ENCODE data around the gene JAML.
A peak's percentile ranks its signal among the peaks of the same experiment; 100 is the strongest.

The JAML gene

DNA sequence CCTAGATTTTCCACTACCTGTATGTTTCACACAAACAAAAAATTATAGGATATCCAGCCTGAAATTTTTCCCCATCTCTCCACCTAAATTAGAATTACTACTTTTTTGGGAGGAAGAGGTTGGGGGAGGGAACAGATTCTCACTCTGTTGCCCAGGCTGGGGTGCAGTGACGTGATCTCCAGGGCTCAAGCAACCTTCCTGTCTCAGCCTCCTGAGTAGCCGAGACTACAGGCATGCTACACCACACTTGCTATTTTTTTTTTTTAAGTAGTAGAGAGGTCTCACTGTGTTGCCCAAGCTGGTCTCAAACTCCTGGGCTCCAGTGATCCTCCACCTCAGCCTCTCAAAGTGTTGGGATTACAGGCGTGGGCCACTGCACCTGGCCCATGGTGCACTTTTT, 9.5 kb downstream of the JAML start:
- DNase-seq: no peak

DNA sequence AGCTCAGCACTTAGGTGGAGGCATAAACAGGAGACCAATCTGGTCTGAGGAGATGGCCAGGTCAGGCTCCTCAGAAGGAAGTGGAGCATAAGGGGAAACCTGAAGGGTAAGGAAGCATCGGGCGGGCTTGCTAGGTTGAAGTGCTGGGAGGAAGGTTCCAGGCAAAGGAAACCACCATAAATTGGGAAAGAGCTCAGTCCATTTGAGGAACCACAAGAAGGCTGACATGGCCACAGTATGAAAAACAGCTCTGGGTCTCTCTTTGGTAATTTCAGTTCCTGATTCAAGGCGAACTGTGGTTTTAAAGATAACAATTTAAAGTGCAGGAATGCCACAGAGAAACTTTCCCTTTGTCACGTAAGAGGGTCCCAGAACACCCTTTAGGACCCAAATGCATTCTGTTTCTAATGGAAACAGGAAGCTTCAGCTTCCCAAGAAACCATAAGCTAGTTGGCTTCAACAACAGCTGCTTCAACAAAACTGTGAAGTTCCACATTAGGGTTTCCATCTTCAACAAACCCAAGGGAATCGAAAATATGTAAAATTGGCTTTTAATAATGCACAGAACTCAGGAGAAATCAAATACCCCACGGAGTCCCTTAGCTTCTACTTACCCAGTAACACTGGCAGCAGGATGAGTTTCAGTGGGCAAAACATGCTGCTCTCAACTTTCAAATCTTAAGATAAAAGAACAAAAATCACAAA, 10.4 kb downstream of the JAML start:
- no peak for DNase-seq

DNA sequence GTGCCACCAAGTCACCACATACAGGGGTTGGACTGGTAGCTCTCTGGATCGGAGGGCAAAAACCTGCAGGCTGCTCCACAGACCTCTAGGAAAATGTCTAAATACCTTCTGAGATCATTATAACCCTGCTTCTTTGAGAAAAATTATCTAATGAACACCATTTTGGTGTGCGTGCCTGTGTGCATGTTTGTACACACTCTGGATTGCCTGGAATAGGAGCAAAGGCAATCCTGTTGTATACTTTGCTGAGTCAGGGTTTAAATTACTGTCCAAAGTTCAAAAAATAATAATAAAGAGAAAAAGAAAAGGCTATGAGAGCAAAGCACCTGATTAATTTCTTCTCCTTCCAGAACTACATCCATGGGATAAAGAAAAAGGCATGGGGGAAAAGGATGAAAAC, 11.0 kb downstream of the JAML start:
- DNase-seq: no peak

DNA sequence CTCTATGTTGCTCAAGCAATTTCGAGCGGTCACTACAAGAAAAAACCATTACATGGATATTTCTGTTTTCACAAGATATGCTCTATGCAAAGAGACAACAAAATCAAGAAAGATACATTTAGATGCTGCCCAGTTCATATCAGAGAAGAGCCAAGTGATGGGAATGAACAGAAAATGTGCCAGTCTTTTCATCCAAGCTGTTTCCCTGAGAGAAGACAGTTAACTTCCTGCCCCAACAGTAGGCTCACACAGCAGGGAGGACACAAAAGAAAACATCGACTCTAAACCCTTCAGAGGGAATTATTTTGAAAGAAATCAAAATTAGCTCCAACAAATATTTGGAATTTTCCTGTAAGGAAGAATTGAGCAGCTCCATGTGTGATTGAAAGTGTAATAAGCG, 11.6 kb downstream of the JAML start:
- no peak for DNase-seq

DNA sequence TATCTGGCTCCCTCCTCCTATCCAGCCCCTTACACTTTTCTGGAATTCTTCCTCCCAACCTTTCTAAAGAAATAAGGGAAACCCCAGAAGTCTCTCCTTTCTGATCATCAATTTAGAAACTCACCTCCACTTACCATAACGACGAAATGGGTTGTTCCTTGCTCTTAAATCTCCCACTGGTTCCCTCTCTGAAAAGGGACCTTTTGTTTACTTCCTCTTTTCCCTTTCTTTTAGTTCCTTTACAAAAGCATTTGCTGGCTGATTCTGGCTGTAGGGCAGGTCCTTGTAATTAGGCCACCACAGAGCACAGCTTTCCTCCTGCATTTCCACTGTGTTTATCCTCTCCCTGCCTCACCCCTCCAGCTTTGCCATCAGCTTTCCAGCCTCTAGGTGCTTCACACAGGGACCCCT, 12.0 kb downstream of the JAML start:
- DNase-seq: no peak

DNA sequence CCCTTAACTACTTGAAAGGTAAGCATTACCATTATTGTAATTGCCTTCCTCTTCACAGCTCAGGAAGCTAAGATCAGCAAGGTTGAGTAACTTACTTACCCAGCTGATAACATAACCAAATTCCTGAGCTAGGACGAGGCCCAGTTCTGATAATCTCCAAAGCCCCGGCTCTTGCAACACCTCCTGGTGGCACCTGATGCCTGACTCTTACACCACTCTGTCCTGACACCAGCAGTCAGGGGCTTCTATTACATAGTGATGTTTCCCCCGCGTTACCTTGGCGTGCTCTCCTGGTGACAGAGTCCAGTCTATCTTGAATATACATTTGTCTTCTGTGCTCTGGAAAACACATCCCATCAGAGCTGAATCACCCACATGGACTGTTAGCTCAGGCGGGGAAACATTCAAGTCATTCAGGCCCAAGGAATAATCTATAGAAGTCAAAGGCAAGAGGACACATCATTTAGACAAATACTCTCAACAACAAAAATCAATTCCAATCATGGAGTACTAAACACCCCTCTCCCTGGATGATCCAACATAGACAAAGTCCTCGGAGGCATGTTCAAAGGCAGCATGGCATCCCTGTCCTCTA, 12.6 kb downstream of the JAML start:
- DNase-seq: no peak

DNA sequence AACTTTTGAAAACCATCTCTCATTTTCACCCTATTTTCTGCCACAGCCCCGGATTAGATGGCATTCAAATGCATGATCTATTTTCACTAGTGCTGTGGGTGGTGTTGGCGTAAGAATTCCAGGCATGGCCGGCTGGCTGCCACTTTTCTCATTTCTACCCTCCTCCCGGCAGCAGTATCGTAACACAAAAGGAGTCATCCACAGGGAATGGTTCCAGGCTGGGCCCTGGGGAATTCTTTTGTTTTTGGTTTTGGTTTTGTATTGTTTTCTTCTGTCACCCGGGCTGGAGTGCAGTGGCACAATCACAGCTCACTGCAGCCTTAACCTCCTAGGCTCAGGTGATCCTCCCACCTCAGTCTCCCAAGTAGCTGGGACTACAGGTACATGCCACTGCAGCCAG, 13.8 kb downstream of the JAML start:
- peak; percentile 49 for DNase-seq

DNA sequence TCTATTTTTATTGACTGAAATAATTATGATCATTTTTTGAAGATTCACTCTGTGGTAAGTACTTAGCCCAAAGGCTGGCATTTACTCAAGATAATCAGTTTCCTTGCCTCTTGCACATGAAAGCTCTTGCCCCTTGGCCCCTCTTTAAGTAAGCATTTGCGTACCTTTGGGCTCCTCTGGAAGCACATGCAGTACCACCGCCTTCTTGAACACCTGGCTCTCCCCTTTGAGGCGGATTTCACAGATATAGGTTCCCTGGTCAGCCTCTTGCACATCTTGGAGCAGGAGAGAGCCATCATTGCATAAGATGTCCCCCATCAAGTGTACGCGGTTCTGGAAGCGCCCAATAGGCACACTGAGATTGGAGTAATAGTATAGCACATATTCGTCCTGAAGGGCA, 14.5 kb downstream of the JAML start:
- no peak for DNase-seq

DNA sequence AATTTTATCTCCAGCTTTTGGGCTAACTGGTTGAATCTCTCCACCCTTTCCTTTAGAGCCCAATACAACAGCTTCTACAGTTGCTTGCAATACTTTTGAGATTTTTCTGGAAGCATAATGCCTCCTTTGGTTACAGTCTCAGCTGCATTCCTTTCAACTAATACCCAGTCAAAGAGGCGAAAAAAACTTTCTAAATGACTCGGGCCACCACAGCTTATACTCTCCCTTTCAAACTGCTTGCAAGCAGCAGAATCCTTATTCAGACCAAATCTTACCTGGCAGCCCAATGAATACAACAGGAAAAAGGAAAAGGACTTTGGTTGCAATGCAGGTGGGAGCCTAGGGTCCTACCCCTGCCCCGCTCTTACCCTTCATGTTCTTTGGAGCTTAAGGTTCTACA, 15.8 kb downstream of the JAML start:
- no peak for DNase-seq

DNA sequence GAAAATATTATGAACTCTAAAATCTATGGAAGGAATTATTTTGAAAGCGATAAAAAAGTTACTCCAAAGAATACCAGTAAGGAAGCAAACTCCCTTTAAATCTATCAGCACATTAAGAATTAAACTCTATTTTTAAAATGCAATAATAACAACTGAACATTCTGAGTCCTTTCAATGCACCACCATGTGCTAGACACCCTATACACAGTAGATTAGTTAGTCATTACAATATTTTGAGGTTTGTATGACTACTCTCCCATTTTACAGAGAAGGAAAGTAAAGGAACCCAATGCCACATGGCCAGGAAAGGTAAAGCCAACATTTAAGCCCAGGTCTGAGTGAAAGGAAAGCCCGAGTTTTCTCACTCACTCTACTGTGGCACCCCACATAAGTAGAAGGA, 17.7 kb downstream of the JAML start:
- no peak for DNase-seq

DNA sequence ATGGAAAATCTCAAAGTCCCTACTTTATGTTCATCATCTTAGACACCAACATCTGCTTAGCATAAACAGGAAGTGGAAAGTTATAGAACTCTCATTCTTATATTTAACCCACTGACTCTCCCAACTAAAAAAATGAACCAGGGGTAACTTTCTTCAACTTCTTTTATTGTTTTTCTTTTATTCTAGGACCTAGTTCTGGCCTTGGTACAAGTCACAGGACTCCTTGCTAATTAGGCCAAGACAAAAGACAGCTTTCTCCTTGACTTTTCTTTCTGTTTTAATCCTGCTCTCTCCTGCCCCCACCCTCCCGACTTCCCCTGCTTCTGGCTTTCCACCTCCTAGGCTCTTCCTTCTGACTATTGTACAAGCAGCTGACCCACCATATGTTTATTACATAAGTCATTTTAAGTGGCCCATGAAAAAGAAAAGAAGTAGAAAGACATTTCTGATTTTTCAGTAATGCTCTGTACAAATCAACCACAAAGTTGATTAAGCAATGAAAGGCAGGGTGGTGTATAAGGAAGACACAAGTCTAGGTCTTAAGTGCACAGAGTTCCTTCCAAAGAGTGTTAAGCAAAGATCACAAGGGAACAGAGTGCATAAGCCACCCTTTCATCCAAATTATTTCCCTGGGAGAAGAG, 18.3 kb downstream of the JAML start:
- DNase-seq: no peak

DNA sequence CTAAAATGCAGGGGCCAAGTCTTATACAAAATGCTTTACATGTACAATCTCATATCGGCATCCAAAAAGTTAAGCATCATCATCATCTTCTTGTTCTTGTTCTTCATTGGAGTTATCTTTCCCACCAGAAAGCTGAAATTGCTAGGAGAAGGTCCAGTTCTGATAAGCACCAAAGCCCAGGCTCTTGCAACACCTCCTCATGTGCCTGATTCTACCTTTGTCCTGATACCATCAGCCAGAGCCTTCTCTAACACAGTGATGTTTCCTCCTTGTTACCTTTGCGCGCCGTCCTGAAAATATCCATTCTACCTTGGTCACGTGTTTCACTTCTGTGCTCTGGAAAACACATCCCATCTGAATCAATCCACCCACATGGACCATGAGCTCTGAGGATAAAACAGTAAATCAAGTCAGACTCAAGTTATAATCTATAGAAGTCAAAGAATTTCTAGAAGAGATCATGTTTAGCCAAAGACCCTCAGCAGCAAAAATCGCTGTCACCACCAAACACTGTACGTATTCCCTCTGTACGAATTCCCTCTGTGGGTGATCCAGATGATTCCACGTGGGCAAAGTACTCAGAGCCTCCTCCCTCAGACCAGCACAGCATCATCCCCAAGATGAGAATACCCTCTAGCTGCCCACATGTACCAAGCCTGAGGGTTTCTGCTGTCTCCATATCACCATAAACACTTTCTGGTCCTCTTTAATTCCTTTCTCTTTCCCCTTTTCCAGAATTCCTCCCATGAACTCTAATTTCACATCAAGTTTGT, 19.0 kb downstream of the JAML start:
- DNase-seq: no peak

DNA sequence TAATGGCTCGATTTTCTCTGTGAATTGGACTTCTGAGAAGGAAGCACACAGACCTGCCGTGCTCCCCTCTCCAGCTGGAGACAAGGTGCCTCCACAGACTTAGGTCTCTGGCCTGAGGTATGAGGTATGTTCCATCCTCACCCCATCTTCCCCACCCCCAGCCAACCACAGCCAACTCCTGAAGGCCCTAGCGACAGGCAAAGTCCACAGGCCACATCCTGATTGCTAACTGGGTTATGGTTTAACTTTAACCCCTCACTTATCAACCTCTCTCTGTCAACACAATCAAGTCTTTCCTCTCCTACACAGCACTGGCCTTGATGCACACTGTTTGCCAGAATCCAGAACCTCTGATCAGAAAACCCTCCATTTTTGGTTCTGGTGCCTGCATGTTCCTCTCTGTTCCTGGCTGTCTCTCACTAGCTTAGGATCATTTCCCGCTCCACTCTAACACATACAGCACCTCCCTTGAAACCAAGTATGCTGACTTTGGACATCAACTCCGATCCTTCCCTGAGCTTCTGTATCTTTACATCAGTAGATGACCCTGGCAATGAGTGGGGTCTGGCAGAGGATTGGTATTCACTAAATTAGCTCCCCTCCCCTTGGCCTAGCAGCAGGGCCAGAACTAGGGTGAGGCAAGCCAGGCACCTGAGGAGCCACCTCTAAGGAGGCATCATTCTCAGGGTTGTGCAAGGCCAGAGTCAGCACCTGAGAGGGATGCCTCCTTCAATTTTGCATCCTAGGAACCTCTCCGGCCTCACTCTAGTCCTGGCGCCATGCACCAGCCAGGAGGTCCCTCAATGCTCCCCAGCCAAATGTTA, 22.0 kb downstream of the JAML start:
- DNase-seq: no peak

DNA sequence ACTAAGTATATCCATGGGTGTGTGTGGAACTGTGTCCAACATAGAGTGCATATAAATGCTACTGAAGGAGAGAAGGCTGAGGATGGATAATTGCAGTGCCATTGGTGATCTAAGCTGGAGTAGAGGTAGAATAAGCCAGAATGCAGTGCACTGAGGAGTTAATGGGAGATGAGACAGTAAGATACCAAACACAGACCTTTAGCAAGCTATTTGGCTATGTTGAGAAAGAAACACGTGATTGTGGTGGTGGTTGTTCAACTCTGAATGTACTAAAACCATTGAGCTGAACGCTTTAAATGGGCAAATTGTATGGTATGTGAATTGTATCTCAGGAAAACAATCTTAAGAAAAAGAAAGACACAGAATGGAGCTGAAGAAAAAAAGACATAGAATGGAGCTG, 22.8 kb downstream of the JAML start:
- DNase-seq: no peak

DNA sequence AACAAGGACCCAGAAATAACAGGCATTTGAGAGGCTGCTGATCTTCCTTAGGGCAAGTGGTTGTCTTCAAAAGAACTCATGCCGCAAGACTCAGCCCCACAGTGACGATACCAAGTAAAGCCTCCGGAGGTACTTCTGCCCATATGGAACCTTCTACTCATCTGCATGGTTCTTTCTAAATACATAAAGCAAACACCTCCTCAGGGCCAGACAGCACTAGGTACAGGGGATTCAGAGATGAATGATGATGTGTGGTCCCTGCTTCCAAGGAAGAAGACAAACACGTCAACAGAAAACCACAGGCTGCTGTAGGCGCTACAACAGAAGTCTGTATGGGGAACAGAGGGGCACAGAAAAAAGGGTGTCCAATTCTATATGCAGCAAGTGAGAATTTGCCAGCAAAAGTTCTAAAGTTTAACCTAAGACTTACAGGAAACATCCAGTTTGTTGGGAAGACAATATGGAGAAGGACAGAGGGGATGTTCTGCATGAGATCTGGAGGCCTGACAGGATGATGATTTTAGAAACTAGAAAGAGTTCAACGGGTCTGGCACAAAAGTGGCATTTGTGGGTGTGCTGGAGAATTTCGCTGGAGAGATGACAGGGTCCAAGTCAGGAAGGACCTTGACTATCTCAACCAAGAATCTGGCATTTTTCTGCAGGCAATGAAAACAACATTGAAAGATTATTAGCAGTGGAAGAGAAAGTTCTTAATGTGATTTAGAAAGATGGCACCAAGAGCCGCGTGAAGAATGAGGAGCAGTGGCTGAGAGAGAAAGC, 23.7 kb downstream of the JAML start:
- DNase-seq: no peak

DNA sequence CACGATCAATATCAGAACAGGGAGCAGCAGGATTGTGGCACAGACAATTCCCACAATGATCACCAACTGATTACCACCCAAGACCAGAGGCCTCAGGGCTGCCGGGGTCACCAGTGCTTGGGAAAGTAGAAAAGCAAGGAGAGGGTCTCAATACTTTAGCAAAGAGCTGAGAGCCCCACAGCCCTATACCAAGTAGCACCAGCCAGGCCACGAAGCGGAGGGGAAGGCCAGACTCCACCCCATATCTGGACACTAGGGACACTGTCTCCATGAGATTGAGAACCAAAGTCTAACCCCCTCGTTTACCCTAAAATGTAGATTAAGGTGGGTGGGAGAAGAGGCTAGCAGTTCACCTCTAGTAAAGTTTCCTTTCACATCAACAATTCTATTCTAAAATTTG, 24.3 kb downstream of the JAML start:
- DNase-seq: no peak

DNA sequence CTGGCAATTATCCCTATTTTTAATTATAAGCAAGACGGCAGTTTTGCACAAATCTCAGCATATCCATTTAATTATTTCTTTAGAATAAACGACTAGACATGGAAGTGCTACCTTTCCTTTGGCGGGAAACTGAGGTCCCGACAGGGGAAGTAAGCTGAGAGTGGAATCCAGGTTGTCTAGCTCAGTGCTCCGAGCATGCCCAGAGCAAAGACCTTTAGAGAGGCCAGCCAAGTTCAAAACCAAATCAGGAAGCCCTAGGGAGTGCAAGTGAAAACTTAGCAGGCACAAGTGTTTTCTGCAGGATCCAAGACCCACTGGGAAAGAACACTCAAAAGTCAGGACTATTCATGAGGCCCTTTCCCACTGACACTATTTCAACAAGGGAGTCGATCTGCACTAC, 25.7 kb downstream of the JAML start:
- DNase-seq: no peak

DNA sequence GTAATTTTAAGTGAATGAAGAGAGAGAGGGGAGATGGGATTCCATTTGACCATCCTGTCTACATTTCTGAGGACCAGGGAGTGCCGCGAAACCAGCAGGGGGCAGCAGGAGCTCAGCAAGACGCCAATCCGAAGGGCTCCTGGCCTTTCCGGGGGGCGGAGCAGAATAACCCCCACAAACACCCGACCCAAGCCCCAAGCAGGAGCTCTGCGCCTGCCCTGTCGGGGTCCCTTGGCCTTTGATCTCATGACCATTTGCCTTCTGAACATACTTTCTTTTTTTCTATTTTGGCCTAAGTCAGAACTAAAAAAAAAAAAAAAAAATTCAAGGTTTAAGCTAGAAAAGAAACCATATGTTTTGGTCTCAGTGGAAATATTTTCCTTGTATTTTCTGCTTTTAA, 26.4 kb downstream of the JAML start:
- peak; percentile 57 for DNase-seq

DNA sequence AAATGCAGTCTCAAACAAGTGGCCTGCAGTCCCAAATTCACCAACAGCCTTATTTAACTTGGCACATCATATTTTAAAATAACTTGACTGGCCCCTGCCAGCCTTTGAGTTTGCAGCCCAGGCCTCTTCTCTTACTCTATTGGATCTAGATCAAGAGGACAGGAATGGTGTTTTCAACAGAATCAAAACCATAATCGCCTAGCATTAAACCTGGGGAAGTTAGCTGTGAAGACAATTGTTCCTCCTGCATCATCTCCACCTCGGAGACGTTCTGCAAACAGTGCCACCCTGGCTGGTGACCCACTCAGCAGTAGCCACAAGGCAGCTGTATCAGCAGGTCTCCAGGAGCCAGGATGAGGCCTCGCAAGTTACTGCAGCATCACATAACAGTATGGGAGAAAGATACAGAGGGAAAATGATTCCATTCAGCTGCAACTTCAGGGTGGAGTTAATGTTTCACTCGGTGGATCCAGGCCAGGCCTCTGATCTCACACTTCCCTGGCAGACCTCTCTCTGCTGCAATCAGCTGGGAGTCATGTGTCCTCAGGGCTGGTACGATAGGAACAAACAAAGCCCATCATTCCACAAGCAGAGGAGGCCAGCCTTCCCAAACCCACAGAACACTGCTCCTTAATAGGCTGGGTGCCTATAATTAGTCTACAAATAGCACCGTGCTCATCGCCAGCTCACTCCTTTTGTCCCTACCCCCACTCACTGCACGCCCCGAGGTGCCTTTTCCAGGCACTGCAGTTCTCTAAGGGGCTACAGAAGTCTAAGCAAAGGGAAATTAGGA, 29.8 kb downstream of the JAML start:
- DNase-seq: peak; percentile 33

DNA sequence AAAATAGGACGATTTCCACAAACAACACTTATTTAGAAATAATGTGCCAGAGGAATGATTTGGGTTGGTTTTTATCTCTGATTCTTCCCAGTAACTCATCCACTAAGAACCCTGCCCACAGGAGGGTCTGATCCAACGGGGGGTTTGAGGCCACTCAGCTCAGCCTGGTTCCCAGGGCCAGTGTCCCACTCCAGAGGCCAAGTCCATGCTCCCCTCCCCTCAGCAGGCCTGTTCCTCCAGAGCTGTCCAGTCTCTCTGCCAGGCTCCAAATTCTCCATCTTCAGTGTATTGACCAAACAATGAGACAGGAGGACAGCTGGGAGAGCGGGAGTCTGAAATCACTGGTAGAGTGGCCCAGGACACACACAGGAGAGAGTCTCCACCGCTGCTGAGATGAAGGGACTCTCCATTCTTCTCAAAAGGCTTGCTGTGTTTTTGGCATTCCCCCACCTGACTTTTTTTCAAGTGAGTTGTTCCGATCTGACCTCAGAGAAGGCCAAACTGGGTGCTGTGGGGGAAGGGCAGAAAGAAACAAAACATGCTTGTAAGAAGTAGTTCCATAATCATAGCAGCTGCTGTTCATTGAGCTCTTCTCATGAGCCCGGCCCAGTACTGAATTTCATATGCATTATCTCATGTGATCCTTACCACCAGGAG, 30.8 kb downstream of the JAML start:
- no peak for DNase-seq

All from fibroblast of skin of scalp (primary cell).